GM21367 (cell line): ENCODE data around the gene SLMAP.
"Not testable (repeated sequence)": the region's sequence is repeated elsewhere in the genome, so short reads cannot be mapped to it uniquely, and the experiment has no call there.

ENCODE experiments used
- ATAC-seq: cut with Tn5 transposase; IDR thresholded peaks from one replicate; pipeline ENCODE4 v1.9.1; 2021; ENCODE audit not compliant: unreplicated experiment

The SLMAP gene

DNA sequence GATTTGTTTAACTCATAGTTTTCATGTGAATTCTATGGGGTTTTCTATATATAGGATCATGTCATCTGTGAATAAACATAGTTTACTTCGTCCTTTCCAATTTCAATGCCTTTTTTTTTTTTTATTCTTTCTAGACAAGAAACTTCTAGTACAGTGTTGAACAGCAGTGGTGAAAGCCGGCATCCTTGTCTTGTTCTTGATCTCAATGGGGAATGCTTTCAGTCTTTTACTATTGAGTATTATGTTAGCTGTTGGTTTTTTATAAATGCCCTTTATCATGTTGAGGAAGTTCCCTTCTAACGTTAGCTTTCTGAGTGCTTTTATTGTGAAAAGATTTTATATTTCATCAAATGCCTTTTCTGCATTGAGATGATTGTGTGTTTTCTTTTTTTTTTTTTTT, 69.0 kb downstream of the SLMAP start:
- no peak for ATAC-seq

DNA sequence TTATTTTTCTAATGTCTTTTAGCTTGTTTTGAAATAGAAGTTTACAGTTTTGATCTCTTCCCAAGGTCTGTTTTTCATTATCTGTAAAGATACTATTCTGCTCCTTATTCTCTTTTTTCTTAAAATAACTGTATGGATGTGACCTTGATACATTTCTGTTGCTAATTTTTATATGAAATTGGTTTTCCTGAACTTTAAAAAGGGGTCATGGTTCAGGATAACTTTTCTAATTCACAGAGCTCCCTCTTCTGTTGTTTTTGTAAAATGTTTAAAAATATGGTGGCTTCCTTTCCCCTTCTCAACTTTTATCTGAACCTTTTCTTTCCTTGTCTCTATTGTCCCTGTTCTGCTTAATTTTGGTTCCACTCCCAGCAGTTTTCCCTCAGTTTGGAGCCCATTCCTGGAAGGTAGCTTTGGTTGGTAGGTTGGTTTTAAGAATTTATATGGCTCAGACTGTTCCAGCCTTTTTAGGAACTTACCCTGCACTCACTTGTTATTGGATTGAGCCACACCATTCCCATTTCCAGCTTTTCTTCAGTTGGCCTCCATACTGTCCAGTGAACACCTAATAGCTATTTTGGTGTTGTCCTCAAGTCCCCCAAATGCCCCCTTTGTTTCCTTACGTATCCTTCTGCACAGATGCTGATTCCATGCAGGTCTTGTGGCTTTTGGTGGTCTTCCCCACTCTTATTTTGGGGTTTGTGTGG, 70.3 kb downstream of the SLMAP start:
- no peak for ATAC-seq

DNA sequence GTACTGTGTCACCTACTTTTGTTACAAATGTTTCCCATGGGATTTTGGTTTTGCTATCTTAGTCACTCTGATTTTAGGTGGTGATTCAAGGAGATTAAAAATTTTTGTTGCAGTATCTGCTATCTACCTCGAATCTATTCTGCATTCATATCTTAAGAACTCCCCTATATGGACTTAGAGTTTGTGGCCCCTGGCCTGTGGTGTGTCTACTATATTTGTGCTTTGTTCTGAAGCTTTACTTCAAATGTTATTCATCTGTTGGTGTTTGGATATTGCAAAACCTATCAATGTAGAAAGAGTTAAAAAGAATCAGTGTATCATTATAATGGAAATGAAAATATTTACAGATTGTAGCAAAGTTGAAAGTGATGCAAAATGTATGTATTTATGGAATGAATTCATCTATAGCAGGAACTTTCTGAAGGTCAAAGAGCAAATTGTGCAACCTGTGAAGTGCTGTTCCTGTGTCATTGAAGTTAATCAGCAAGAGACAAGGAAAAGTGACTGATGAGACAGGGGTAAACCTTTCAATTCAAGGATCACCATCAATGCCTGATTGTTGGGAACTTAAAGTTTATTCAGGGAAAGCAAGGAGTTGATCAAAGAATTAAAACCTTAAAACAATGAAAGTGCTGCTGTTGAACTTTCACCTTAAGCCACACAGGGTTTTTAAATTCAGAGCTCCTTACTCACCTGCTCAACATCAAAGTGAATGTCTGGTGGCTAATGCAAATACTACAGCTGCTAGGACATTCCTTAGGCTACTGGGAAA, 71.0 kb downstream of the SLMAP start:
- no peak for ATAC-seq

DNA sequence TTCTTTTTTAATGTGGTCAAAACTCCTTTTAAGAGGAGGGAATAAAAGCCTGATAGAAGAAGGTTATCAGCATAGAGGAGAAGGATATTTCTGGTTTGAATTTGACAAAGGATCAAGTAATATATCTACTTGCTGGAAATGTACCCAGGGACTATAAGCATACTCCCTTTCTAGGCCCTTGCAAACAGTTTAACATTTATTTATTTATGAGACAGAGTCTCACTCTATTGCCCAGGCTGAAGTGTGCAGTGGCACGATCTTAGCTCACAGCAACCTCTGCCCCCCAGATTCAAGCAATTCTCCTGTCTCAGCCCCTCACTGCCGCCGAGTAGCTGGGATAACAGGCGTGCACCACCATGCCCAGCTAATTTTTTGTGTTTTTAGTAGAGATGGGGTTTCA, 71.6 kb downstream of the SLMAP start:
- no peak for ATAC-seq

DNA sequence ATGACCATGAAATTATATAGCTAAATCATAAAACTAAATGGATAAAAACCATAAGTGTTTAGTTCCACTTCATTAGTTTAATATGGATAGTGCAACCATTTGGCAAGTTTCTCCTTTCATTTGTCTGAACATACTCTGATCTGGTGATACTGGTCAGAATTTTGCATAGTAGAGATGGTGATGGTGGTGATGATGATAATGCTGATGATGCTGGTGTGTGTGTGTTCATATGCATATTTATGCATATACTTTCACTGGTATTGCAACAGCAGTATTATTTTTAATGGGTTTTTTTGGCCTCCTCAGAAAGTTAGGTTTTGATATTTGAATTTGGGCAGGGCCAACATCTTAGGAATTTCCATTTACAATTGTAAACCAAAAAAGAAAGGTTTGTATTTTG, 76.4 kb downstream of the SLMAP start:
- no peak for ATAC-seq

DNA sequence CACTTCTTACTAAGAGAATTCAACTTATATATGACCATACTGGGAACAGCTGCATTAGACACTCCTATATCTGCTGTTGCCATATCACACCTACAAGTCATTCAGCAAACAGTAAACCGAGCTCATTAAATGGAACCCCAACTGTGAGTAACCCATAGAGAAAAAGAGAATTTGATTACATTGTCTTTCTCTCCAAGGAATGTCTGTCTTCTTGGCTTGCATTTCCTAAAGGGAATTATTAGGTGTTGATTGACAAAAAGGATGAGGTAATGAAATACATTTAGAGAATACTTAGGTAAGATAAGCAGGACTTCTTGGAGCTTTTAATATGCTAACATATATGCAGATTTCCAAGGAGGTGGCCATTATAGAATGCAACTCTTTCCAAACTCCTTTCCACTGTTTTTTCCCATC, 76.8 kb downstream of the SLMAP start:
- no peak for ATAC-seq

DNA sequence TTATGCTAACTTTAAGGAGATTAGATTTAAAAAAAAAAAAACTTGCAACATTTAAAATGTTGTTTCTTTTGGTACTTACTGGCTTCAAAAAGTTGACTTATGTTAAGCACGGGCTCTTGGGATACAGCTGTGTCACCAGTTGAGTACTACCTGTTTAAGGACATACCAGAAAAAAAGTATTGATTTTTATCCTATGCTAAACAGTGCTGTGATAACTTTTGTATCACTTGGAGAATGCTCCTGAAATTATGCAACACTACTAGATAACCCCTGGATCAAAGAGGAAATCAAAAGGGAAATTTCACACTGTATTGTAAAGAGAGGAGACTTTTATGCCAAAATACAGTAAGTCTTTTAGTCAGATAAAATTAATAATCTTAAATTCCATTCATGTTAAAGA, 77.7 kb downstream of the SLMAP start:
- ATAC-seq, result no peak

DNA sequence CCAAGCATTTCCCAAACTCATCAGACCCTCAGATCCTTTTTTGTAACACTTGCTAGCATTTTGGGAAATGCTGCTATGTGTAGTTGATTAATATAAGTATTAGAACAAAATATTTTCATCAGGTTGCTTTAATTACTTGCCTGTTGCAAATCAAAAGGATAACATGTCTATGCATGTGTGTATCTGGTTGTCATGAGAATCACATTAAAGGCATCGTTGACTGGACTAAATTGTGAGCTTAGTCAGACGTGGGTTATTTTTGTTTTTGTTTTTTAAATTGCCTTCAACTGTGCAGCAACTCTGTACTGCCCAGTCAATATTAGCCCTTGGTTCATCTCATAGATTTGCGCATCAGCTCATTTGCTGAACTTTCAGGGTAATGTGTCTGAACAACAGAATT, 81.6 kb downstream of the SLMAP start:
- ATAC-seq, result no peak

DNA sequence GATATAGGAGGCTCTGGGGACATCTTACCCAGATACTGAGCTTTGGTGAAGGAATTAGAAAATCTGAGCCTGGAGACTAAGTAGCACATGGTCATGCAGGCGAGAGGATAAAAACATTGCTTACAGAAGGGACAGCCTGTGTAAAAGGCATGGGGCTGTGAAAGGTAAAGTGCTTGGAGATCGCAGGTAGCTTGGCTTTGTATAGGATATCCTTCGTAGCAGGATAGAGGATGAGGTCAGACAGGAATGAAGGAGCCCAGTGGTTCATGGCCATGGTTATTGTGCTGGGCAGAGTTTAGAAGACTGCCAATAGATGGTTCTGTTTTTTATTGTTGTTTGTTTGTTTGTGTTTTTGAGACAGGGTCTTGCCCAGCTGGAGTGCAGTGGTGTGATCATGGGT, 82.5 kb downstream of the SLMAP start:
- ATAC-seq, result no peak

DNA sequence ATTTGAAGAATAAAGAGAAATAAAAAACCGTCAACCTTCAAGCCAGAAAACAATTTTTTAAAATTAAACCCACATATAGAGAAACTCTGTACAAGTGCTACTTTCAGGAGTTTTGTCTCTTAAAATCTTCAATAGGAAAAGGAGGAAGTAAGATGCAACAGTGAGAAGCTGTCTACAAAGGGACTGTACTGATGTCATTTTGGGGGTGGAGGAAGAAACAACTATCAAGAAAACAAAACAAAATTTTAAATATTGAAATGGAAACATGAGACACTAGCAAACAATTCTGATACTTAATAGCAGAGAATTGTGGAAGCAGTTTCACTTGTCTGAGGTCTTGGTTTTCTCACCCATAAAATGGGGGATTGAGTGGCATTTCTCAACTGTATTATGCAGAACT, 84.4 kb downstream of the SLMAP start:
- no peak for ATAC-seq

DNA sequence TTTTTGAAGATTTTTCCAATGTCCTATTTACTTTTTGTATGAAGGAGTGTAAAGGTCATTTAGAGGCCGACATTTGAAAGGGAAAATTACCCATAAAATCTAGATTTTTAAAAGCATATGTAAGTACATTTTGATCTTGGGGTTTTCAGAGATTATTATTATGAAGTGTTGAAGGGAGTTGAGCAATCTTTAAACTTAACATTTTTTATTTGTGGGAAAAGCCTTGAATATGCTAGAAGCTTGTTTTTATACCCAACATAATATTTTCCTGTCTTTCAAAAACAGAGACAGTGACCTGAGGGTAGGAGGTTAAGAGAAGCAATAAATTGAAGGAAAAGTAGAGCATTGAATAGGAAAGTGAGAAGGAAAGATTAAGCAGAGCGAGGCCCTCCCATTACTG, 85.7 kb downstream of the SLMAP start:
- ATAC-seq, result no peak

DNA sequence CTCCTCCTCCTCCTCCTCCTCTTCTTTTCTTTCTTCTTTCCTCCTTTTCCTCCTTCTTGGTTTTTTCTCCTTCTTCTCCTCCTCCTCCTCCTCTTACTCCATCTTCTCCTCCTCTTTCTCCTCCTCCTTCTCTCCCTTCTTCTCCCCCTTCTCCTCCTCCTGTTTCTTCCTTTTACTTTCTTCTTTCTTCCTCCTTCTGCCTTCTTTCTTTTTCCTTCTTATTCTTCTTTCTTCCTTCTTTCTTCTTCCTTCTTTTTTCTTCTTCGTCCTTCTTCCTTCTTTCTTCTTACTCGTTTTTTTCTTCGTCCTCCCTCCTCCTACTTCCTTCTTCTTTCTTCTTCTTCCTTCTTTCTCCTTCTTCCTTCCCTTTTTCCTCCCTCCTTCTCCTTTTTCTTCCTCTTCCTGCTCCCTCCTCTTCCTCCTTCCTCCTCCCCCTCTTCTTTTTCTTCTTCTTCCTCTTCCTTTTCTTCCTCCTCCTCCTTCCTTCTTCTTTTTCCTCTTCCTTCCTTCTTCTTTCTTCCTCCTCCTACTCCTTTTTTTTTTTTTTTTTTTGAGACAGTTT, 92.1 kb downstream of the SLMAP start:
- no peak for ATAC-seq

DNA sequence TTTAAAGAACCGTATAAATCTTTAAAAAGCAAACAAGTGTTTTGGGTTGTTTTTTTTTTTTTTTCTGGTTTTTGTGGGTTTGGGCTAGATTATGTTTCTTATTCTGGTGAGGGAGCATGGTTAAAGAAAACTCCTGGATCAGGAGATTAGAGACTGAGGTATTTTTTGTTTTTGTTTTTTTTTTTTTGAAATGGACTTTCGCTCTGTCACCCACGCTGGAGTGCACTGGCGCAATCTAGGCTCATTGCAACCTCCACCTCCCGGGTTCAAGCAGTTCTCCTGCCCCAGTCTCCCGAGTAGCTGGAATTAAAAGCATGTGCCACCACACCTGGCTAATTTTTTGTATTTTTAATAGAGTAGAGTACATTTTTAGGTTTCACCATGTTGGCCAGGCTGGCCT, 95.2 kb downstream of the SLMAP start:
- no peak for ATAC-seq

DNA sequence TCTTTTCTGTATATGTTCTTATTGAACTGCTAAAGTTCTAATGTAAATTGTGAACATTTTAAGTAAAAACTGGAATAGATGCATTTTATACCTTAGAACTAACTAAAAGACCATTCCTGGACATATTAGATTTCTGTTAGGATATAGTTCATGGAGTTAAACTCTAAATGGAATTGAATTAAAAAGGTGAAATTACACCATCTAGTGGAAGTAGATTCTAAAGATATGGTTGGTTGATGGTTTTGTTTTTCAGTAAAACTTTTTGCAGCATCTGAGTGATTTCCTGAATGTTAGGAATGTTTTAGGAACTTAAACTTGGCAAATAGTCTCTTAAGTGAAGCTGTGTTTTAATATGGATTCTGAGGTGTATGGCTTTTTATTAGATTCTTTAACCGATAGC, 96.8 kb downstream of the SLMAP start:
- no peak for ATAC-seq

DNA sequence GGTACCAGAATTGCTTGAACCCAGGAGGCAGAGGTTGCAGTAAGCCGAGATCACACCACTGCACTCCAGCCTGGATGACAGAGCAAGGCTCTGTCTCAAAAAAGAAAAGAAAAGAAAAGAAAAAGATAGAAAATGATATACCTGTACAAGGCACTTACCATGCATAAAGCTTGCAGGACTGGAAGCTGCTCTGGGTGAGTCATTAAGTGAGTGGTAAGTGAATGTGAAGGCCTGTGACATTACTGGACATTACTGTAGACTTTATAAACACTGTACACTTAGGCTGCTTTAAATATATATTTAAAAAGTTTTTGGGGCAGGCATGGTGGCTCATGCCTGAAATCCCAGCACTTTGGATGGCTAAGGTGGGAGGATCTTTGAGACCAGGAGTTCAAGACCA, 99.2 kb downstream of the SLMAP start:
- ATAC-seq, result no peak

DNA sequence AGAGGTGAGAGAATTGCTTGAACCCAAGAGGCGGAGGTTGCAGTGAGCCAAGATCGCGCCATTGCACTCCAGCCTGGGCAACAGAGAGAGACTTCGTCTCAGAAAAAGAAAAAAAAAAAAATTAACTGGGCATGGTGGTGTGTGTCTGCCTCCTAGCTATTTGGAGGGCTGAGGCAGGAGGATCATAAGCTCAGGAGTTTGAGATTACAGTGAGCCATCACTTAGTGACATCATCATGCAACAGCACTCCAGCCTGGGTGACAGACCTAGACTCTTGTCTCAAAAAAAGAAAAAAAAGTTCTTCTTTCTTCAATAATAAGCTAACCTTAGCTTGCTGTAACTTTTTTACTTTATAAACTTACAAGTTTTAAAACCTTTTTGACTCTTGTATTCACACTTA, 99.8 kb downstream of the SLMAP start:
- no peak for ATAC-seq

DNA sequence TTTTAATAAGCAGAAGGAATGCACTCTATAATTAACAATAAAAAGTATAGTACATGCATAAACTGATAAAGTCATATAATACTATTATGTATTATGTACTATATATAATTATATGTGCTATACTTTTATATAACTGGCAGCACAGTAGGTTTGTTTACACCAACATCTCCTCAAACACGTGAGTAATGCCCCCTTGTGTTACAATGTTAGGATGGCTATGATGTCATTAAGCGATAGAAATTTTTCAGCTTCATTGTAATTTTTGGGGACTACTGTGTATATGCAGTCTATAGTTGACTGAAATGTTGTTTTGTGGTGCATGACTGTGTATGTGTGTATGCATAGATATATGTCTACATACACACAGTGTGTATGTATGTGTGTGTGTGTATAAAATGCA, 100.6 kb downstream of the SLMAP start:
- no peak for ATAC-seq

DNA sequence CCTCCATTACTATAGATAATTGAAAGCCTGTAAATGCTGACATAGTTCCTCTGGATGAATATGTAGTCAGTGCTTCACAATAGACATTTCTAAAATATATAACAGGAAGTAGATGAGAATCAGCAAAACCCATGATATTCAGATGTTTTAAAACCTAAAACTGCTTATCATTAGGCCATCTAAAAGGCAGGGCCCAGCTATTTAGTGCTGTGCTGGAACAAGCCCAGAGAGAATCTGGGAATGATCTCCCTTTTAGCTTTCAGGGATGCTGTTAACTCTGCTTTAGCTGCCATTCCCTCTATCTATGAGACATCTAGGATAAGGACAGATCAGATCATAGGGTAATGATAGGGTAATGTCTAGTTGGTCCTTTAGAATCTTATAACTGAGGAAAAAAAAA, 106.8 kb downstream of the SLMAP start:
- ATAC-seq, result no peak

DNA sequence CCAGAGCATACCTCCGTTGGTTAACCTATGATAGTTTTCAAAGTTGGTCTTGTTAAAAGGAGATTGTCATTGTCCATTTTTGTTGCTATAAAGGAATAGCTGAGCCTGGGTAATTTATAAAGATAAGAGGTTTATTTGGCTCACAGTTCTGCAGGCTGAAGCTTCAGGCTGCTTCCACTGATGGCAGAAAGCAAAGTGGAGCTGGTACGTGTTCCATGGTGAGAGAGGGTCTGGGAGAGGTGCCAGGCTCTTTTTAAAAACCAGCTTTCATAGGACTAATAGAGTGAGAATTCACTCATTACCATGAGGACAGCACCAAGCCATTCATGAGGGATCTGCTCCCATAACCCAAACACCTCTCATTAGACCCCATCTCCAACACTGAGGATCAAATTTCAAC, 107.3 kb downstream of the SLMAP start:
- ATAC-seq, result no peak

DNA sequence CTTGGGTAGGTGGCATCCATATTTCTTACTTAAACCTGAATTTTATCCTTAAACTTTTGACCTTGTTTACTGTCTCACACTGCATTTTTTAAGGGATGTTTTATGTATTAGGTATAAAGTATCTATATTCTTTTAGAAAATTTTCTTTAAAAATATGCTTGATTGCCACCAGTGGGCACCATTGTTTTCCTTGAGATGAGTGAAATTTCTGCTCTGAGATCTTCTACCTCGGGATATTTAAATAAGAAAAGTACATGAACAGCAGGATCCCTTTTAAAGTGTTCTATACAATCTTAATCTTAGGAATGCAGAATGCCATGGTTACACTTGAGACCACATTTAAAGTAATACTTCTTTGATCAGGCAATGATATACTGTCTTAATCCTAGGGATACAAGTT, 108.7 kb downstream of the SLMAP start:
- ATAC-seq, result no peak

DNA sequence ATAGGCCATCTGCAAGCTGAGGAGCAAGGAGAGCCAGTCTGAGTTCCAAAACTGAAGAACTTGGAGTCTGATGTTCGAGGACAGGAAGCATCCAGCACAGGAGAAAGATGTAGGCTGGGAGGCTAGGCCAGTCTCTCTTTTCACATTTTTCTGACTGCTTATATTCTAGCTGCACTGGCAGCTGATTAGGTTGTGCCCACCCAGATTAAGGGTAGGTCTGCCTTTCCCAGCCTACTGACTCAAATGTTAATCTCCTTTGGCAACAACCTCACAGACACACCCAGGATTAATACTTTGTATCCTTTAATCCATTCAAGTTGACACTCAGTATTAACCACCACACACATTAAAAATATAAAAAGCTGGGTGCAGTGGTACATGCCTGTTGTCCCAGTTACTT, 113.0 kb downstream of the SLMAP start:
- ATAC-seq, result not testable (repeated sequence)

DNA sequence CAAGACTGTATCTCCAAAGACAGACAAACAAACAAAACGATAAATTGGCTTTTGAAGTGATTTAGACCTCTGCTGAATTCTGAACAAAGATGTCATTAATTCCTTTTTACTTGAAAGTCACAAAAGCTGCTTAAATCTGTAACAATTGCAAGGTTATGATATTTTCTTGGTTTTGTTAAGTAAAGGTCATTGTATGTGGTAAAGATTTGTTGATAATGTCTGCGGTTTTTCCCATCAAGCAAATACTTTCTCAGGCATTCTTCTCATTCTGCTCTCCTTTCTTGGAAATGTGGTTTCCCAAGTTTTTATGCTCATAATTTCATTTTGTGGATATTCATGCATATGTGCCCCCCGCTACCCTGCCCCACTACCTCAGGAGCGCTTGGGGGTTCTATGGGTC, 116.5 kb downstream of the SLMAP start:
- no peak for ATAC-seq

DNA sequence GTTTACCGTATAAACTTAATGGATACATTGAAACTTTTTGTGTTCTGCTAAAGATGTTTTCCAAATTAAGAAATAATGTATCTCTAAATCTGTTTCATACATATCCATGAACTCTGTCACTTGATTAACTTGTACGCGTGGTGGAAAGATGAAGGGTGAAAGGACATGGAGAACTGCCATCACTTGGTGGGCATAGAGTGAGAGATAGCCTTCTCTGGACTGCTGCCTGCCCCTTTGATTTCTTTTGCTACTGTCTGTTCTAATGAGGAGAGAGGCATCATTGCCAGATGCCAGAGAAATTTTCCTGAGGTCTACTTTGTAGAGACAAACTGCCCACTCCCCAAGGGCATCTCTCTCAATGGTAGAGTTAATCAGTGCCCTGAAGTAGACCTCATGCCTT, 120.5 kb downstream of the SLMAP start:
- no peak for ATAC-seq
